ENCODE measurements around the gene RGS14.

RGS14 gene

GRCh38 chr5:177313561-177314259 lies 44.0 kb upstream of the RGS14 start:
- TF ChIP-seq CTCF (conservative IDR thresholded peaks at IDR 0.05; ENCODE audit: low read depth, low read length), result no peak
- H3K27me3 ChIP-seq (ENCODE audit: insufficient read depth, low read depth), result no peaks in the 10 kb centered on the region
- H3K4me2 ChIP-seq, result no peak overlapping the region
- H2AFZ ChIP-seq (ENCODE audit: low read depth), result no peak overlapping the region
- no peaks in the 10 kb centered on the region for H3K36me3 ChIP-seq (ENCODE audit: insufficient read depth)
- no peak overlapping the region for H3K4me3 ChIP-seq (IDR thresholded peaks at IDR 0.05; ENCODE audit: insufficient read depth, low read depth, low read length)
- H3K27ac ChIP-seq, result no peak overlapping the region
- H3K9ac ChIP-seq, result no peak overlapping the region
- no peaks in the 10 kb centered on the region for H4K20me1 ChIP-seq (ENCODE audit: insufficient read depth)
- H3K4me1 ChIP-seq (ENCODE audit: low read depth, poor library complexity, severe bottlenecking), result peaks cover 17% of the 10 kb centered on the region
- no peaks in the 10 kb centered on the region for H3K79me2 ChIP-seq (ENCODE audit: insufficient read depth, low read depth)

GRCh38 chr5:177314376-177315342 lies 43.1 kb upstream of the RGS14 start:
- Histone ChIP-seq H3K9ac (no peak overlapping the region), H3K4me1 (ENCODE audit: low read depth, poor library complexity, severe bottlenecking) (peaks cover 14% of the 10 kb centered on the region), H4K20me1 (ENCODE audit: insufficient read depth) (no peaks in the 10 kb centered on the region)

GRCh38 chr5:177315411-177315810 lies 42.3 kb upstream of the RGS14 start:
- H3K36me3 ChIP-seq (ENCODE audit: insufficient read depth), result no peaks in the 10 kb centered on the region
- no peaks in the 10 kb centered on the region for H3K79me2 ChIP-seq (ENCODE audit: insufficient read depth, low read depth)
- H3K4me1 ChIP-seq (ENCODE audit: low read depth, poor library complexity, severe bottlenecking), result peaks cover 8% of the 10 kb centered on the region
- no peaks in the 10 kb centered on the region for H3K27me3 ChIP-seq (ENCODE audit: insufficient read depth, low read depth)
- H3K9ac ChIP-seq, result no peak overlapping the region
- H2AFZ ChIP-seq (ENCODE audit: low read depth), result no peak overlapping the region
- no peak overlapping the region for H3K27ac ChIP-seq
- no peaks in the 10 kb centered on the region for H4K20me1 ChIP-seq (ENCODE audit: insufficient read depth)
- H3K4me2 ChIP-seq, result no peak overlapping the region
- no peak overlapping the region for H3K4me3 ChIP-seq (IDR thresholded peaks at IDR 0.05; ENCODE audit: insufficient read depth, low read depth, low read length)
- no peak for TF ChIP-seq CTCF (conservative IDR thresholded peaks at IDR 0.05; ENCODE audit: low read depth, low read length)

More at GRCh38 chr5:177314376-177315342, 43.1 kb upstream of the RGS14 start:
- H2AFZ ChIP-seq (ENCODE audit: low read depth), result no peak overlapping the region
- H3K36me3 ChIP-seq (ENCODE audit: insufficient read depth), result no peaks in the 10 kb centered on the region
- no peaks in the 10 kb centered on the region for H3K79me2 ChIP-seq (ENCODE audit: insufficient read depth, low read depth)
- TF ChIP-seq CTCF (conservative IDR thresholded peaks at IDR 0.05; ENCODE audit: low read depth, low read length), result no peak
- H3K27ac ChIP-seq, result no peak overlapping the region
- no peak overlapping the region for H3K4me2 ChIP-seq
- H3K4me3 ChIP-seq (IDR thresholded peaks at IDR 0.05; ENCODE audit: insufficient read depth, low read depth, low read length), result no peak overlapping the region
- H3K27me3 ChIP-seq (ENCODE audit: insufficient read depth, low read depth), result no peaks in the 10 kb centered on the region

- Histone ChIP-seq H4K20me1 (ENCODE audit: insufficient read depth) (no peaks in the 10 kb centered on the region), H2AFZ (ENCODE audit: low read depth) (no peak overlapping the region), H3K4me3 (IDR thresholded peaks at IDR 0.05; ENCODE audit: insufficient read depth, low read depth, low read length) (no peak overlapping the region), H3K79me2 (ENCODE audit: insufficient read depth, low read depth) (no peaks in the 10 kb centered on the region), H3K9ac (no peak overlapping the region), H3K27ac (no peak overlapping the region), H3K4me2 (no peak overlapping the region), H3K27me3 (ENCODE audit: insufficient read depth, low read depth) (no peaks in the 10 kb centered on the region), H3K4me1 (ENCODE audit: low read depth, poor library complexity, severe bottlenecking) (peaks cover 4% of the 10 kb centered on the region), H3K36me3 (ENCODE audit: insufficient read depth) (no peaks in the 10 kb centered on the region)
- TF ChIP-seq CTCF (conservative IDR thresholded peaks at IDR 0.05; ENCODE audit: low read depth, low read length), result no peak
Observed at GRCh38 chr5:177316005-177316404, 41.7 kb upstream of the RGS14 start.

All from KMS-11 (cell line).